Ishikawa (cell line): ENCODE measurements around the gene EIF4E1B.

Experiments
- CEBPB ChIP-seq: IDR thresholded peaks from 2 replicates; pipeline ENCODE4 v1.6.1; 2012
- CREB1 ChIP-seq: IDR thresholded peaks from 2 replicates; pipeline ENCODE4 v1.6.1; 2012; ENCODE audit warnings: low read depth
- EGR1 ChIP-seq: IDR thresholded peaks from 2 replicates; pipeline ENCODE4 v1.6.1; 2012
- EP300 ChIP-seq: IDR thresholded peaks from 2 replicates; pipeline ENCODE4 v1.6.1; 2012; ENCODE audit warnings: borderline replicate concordance
- FOXM1 ChIP-seq: IDR thresholded peaks from 2 replicates; pipeline ENCODE4 v1.6.1; 2012; ENCODE audit warnings: low read depth, borderline replicate concordance
- MAX ChIP-seq: IDR thresholded peaks from 2 replicates; pipeline ENCODE4 v1.6.1; 2012
- NFIC ChIP-seq: IDR thresholded peaks from 2 replicates; pipeline ENCODE4 v1.6.1; 2012
- RAD21 ChIP-seq: IDR thresholded peaks from 2 replicates; pipeline ENCODE4 v1.6.1; 2012; ENCODE audit warnings: low read depth
- REST ChIP-seq: IDR thresholded peaks from 2 replicates; pipeline ENCODE4 v1.6.1; 2012; ENCODE audit warnings: low read depth, mild to moderate bottlenecking
- TAF1 ChIP-seq: IDR thresholded peaks from 2 replicates; pipeline ENCODE4 v1.6.1; 2012; ENCODE audit warnings: low read depth, mild to moderate bottlenecking
- TCF12 ChIP-seq: IDR thresholded peaks from 2 replicates; pipeline ENCODE4 v1.6.1; 2012; ENCODE audit warnings: low read depth
- TEAD4 ChIP-seq: IDR thresholded peaks from 2 replicates; pipeline ENCODE4 v1.6.1; 2012
- USF1 ChIP-seq: IDR thresholded peaks from 2 replicates; pipeline ENCODE4 v1.6.1; 2012
- YY1 ChIP-seq: IDR thresholded peaks from 2 replicates; pipeline ENCODE4 v1.6.1; 2012; ENCODE audit warnings: low read depth
- ZBTB7A ChIP-seq: IDR thresholded peaks from 2 replicates; pipeline ENCODE4 v1.6.1; 2012; ENCODE audit warnings: low read depth

The EIF4E1B gene

GRCh38 chr5:176643491-176644219, 13.2 kb downstream of the EIF4E1B start:
- TF ChIP-seq NFIC, result no peak
- no peak for TF ChIP-seq TCF12
- no peak for TF ChIP-seq EP300
- TF ChIP-seq USF1, result no peak
- TF ChIP-seq REST, result no peak
- no peak for TF ChIP-seq ZBTB7A

- no peak for TF ChIP-seq EGR1
- TF ChIP-seq TEAD4, result no peak
- no peak for TF ChIP-seq CEBPB
- no peak for TF ChIP-seq REST
- no peak for TF ChIP-seq TCF12
- TF ChIP-seq TAF1, result no peak
- TF ChIP-seq NFIC, result no peak
- no peak for TF ChIP-seq EP300
- TF ChIP-seq MAX, result no peak
- TF ChIP-seq ZBTB7A, result no peak
- no peak for TF ChIP-seq YY1
- no peak for TF ChIP-seq RAD21
These were observed 13.8 kb downstream of the EIF4E1B start for GRCh38 chr5:176644294-176644693.

GRCh38 chr5:176644878-176645670, 14.6 kb downstream of the EIF4E1B start:
- no peak for TF ChIP-seq TEAD4
- TF ChIP-seq MAX, result no peak
- TF ChIP-seq REST, result no peak
- TF ChIP-seq ZBTB7A, result no peak
- no peak for TF ChIP-seq CREB1
- TF ChIP-seq TAF1, result no peak
- no peak for TF ChIP-seq RAD21
- TF ChIP-seq TCF12, result no peak
- TF ChIP-seq FOXM1, result no peak
- TF ChIP-seq NFIC, result no peak
- TF ChIP-seq CEBPB, result no peak
- no peak for TF ChIP-seq USF1
- TF ChIP-seq EGR1, result no peak
- no peak for TF ChIP-seq EP300
- no peak for TF ChIP-seq YY1

- TF ChIP-seq RAD21 (no peak), EP300 (no peak), USF1 (no peak), FOXM1 (no peak), TCF12 (no peak), REST (no peak), CEBPB (no peak), TAF1 (no peak), ZBTB7A (no peak), TEAD4 (no peak), MAX (no peak), NFIC (no peak), YY1 (no peak)
These were observed 15.7 kb downstream of the EIF4E1B start for GRCh38 chr5:176646049-176646706.
